BE2C (cell line): ENCODE measurements around the gene ELMO1.
"Not testable (repeated sequence)": the region's sequence is repeated elsewhere in the genome, so short reads cannot be mapped to it uniquely, and the experiment has no call there.

ENCODE experiments used
- DNase-seq: peaks from one replicate; pipeline ENCODE4 v3.0.0-alpha.2; 2020
- H3K27me3 ChIP-seq: fragments of 250-450 bp; sonication (Bioruptor Pico); 2 replicates; pipeline ENCODE4 v1.5.1; 2020; ENCODE audit warnings: mild to moderate bottlenecking
- H3K36me3 ChIP-seq: fragments of 250-450 bp; sonication (Bioruptor Pico); 2 replicates; pipeline ENCODE4 v1.5.1; 2020; ENCODE audit warnings: mild to moderate bottlenecking
- H3K4me1 ChIP-seq: fragments of 250-450 bp; sonication (Bioruptor Pico); 2 replicates; pipeline ENCODE4 v1.5.1; 2020
- H3K4me3 ChIP-seq: 2 replicates; pipeline ENCODE4 v1.5.1; 2011; ENCODE audit warnings: low read depth, low read length
- H3K9me3 ChIP-seq: fragments of 250-450 bp; sonication (Bioruptor Pico); 2 replicates; pipeline ENCODE4 v1.5.1; 2020
- CTCF ChIP-seq: IDR thresholded peaks from 2 replicates; pipeline ENCODE4 v1.5.1; 2012; ENCODE audit warnings: mild to moderate bottlenecking, low read depth, low read length

ELMO1 gene

GRCh38 chr7:37144423-37144822 is 304.2 kb downstream of the ELMO1 start:
- no peaks in the 10 kb centered on the region for H3K36me3 ChIP-seq
- TF ChIP-seq CTCF, result no peak
- no peaks in the 10 kb centered on the region for H3K27me3 ChIP-seq

GRCh38 chr7:37142958-37143357 is 305.7 kb downstream of the ELMO1 start:
- TF ChIP-seq CTCF, result no peak
- no peak overlapping the region for H3K4me3 ChIP-seq
- no peaks in the 10 kb centered on the region for H3K36me3 ChIP-seq
- H3K4me1 ChIP-seq, result no peaks in the 10 kb centered on the region
- H3K9me3 ChIP-seq, result no peaks in the 10 kb centered on the region
- no peaks in the 10 kb centered on the region for H3K27me3 ChIP-seq
- DNase-seq, result no peak

More at GRCh38 chr7:37144423-37144822, 304.2 kb downstream of the ELMO1 start:
- no peaks in the 10 kb centered on the region for H3K9me3 ChIP-seq
- H3K4me3 ChIP-seq, result no peak overlapping the region
- no peak for DNase-seq
- no peaks in the 10 kb centered on the region for H3K4me1 ChIP-seq

- DNase-seq, result no peak
- H3K9me3 ChIP-seq, result no peaks in the 10 kb centered on the region
- H3K4me1 ChIP-seq, result no peaks in the 10 kb centered on the region
- H3K36me3 ChIP-seq, result no peaks in the 10 kb centered on the region
- H3K27me3 ChIP-seq, result no peaks in the 10 kb centered on the region
- no peak overlapping the region for H3K4me3 ChIP-seq
- no peak for TF ChIP-seq CTCF
Observed at GRCh38 chr7:37141742-37142141, 306.9 kb downstream of the ELMO1 start.

GRCh38 chr7:37133902-37134301 is 314.8 kb downstream of the ELMO1 start:
- DNase-seq, H3K27me3 ChIP-seq, H3K4me3 ChIP-seq, H3K36me3 ChIP-seq, H3K4me1 ChIP-seq, H3K9me3 ChIP-seq: not testable (repeated sequence)

GRCh38 chr7:37131855-37132254 is 316.8 kb downstream of the ELMO1 start:
- H3K9me3 ChIP-seq, result no peaks in the 10 kb centered on the region; the same call in 1 of the 2 replicates
- DNase-seq, result no peak
- no peak for TF ChIP-seq CTCF
- H3K4me1 ChIP-seq, result no peaks in the 10 kb centered on the region
- no peaks in the 10 kb centered on the region for H3K36me3 ChIP-seq
- no peak overlapping the region for H3K4me3 ChIP-seq
- no peaks in the 10 kb centered on the region for H3K27me3 ChIP-seq

- Histone ChIP-seq H3K27me3 (no peaks in the 10 kb centered on the region), H3K36me3 (no peaks in the 10 kb centered on the region)
Observed at GRCh38 chr7:37129035-37129425, 319.6 kb downstream of the ELMO1 start.

More at GRCh38 chr7:37129035-37129425, 319.6 kb downstream of the ELMO1 start:
- TF ChIP-seq CTCF, result no peak
- no peak for DNase-seq
- Histone ChIP-seq H3K4me3 (no peak overlapping the region), H3K4me1 (no peaks in the 10 kb centered on the region), H3K9me3 (no peaks in the 10 kb centered on the region; the same call in 1 of the 2 replicates)
